Measurements from ENCODE around the gene ADAM19. TPM values are rescaled to one million over a fixed set of nuclear protein-coding genes. Genes with fewer than 3 reads are reported as not detected.

The ADAM19 gene
- total RNA-seq, 1 donor from 2014 or later, result 11.5 TPM

GRCh38 chr5:157533011-157533481 is 42.5 kb downstream of the ADAM19 start:
- Histone ChIP-seq H3F3A (ENCODE audit: low read depth) (no peaks in the 10 kb centered on the region), H3K36me3 (no peaks in the 10 kb centered on the region), H3K4me1 (peaks cover 7% of the 10 kb centered on the region), H3K4me3 (no peak overlapping the region), H3K9ac (no peak overlapping the region), H4K20me1 (ENCODE audit: low read depth) (peaks cover 2% of the 10 kb centered on the region), H3K27ac (no peak overlapping the region), H3K9me3 (ENCODE audit: low read depth) (no peaks in the 10 kb centered on the region), H2AFZ (replicated peaks) (no peak overlapping the region), H3K4me2 (no peak overlapping the region), H3K79me2 (ENCODE audit: low read depth) (no peaks in the 10 kb centered on the region), H3K27me3 (no peaks in the 10 kb centered on the region)
- Mint-ChIP-seq H3K9me3 (peaks cover 4% of the 10 kb centered on the region), H3K4me3 (no peak overlapping the region), H3K4me1 (peaks cover 5% of the 10 kb centered on the region), H3K27ac (peak overlapping the region; percentile 42), H3K36me3 (peaks cover 41% of the 10 kb centered on the region), H3K27me3 (ENCODE audit: insufficient read depth, low read depth) (peaks cover 2% of the 10 kb centered on the region)
- DNase-seq (ENCODE audit: low spot score), result no peak
- TF ChIP-seq EZH2 (IDR thresholded peaks at IDR 0.05) (no peak), EZH2phosphoT487 (IDR thresholded peaks at IDR 0.05) (no peak)
- TF ChIP-seq, protein P1, sequence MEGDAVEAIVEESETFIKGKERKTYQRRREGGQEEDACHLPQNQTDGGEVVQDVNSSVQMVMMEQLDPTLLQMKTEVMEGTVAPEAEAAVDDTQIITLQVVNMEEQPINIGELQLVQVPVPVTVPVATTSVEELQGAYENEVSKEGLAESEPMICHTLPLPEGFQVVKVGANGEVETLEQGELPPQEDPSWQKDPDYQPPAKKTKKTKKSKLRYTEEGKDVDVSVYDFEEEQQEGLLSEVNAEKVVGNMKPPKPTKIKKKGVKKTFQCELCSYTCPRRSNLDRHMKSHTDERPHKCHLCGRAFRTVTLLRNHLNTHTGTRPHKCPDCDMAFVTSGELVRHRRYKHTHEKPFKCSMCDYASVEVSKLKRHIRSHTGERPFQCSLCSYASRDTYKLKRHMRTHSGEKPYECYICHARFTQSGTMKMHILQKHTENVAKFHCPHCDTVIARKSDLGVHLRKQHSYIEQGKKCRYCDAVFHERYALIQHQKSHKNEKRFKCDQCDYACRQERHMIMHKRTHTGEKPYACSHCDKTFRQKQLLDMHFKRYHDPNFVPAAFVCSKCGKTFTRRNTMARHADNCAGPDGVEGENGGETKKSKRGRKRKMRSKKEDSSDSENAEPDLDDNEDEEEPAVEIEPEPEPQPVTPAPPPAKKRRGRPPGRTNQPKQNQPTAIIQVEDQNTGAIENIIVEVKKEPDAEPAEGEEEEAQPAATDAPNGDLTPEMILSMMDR (IDR thresholded peaks at IDR 0.05), result no peak

GRCh38 chr5:157532022-157532421 is 43.6 kb downstream of the ADAM19 start:
- no peak for TF ChIP-seq EZH2 (IDR thresholded peaks at IDR 0.05)
- no peak for TF ChIP-seq EZH2phosphoT487 (IDR thresholded peaks at IDR 0.05)
- TF ChIP-seq, protein P1 (IDR thresholded peaks at IDR 0.05), result no peak
- Mint-ChIP-seq H3K9me3 (peaks cover 4% of the 10 kb centered on the region), H3K4me1 (peaks cover 12% of the 10 kb centered on the region), H3K4me3 (no peak overlapping the region), H3K27ac (no peak overlapping the region), H3K36me3 (peaks cover 47% of the 10 kb centered on the region), H3K27me3 (ENCODE audit: insufficient read depth, low read depth) (peaks cover 3% of the 10 kb centered on the region)
- Histone ChIP-seq H4K20me1 (ENCODE audit: low read depth) (peaks cover 6% of the 10 kb centered on the region), H3F3A (ENCODE audit: low read depth) (no peaks in the 10 kb centered on the region), H3K4me1 (peaks cover 10% of the 10 kb centered on the region), H3K4me2 (no peak overlapping the region), H3K4me3 (no peak overlapping the region), H3K27ac (no peak overlapping the region), H3K9me3 (ENCODE audit: low read depth) (no peaks in the 10 kb centered on the region), H2AFZ (replicated peaks) (no peak overlapping the region), H3K36me3 (no peaks in the 10 kb centered on the region), H3K27me3 (no peaks in the 10 kb centered on the region), H3K79me2 (ENCODE audit: low read depth) (no peaks in the 10 kb centered on the region), H3K9ac (no peak overlapping the region)
- DNase-seq (ENCODE audit: low spot score), result no peak

DNA sequence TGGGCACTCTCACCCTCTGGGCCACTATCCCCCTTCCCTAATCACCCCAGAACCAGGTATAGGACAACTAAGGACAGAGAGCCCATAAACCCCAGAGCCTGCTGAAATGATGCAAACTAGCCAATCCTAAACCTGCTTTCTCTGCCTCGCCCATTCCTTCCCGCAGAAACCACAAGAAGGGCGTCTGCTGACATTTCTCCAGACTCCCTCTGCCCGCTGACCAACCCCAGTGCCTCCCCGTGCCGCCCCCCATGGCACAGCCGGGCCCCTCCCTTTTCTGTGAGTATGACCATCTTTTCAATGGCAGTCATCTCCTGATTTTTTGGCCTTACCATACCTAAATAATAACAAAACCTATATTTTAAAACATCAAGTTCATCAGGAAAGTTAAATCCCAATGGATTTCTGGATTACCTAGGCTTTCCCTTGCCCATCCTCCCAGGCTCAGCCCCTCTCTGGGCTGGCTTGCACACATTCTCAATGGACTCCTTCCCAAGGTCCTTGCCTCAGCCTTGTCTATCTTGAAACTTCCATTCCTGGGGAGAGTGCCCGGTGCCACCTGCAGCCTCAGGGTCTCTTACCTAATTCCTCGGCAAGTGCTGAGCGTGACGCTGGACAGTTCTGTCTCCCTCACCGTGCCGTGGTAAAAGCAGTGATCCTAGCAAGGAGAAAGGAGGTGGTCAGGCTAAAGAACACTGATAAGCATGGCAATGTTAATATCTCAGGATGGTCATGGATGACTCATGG is 45.2 kb downstream of the ADAM19 start:
- H3K4me2 ChIP-seq, result no peak overlapping the region
- H4K20me1 ChIP-seq (ENCODE audit: low read depth), result peaks cover 6% of the 10 kb centered on the region
- no peak overlapping the region for H2AFZ ChIP-seq (replicated peaks)
- no peaks in the 10 kb centered on the region for H3K36me3 ChIP-seq
- Mint-ChIP-seq H3K27me3 (ENCODE audit: insufficient read depth, low read depth) (peaks cover 5% of the 10 kb centered on the region), H3K9me3 (no peaks in the 10 kb centered on the region), H3K4me1 (peaks cover 13% of the 10 kb centered on the region), H3K36me3 (peaks cover 34% of the 10 kb centered on the region), H3K4me3 (no peak overlapping the region), H3K27ac (no peak overlapping the region)
- H3K27ac ChIP-seq, result no peak overlapping the region
- peaks cover 10% of the 10 kb centered on the region for H3K4me1 ChIP-seq
- no peak overlapping the region for H3K4me3 ChIP-seq
- H3K9ac ChIP-seq, result no peak overlapping the region
- TF ChIP-seq EZH2phosphoT487 (IDR thresholded peaks at IDR 0.05), result no peak
- TF ChIP-seq EZH2 (IDR thresholded peaks at IDR 0.05), result no peak
- no peak for DNase-seq (ENCODE audit: low spot score)
- no peaks in the 10 kb centered on the region for H3F3A ChIP-seq (ENCODE audit: low read depth)
- H3K27me3 ChIP-seq, result no peaks in the 10 kb centered on the region
- no peaks in the 10 kb centered on the region for H3K79me2 ChIP-seq (ENCODE audit: low read depth)
- no peaks in the 10 kb centered on the region for H3K9me3 ChIP-seq (ENCODE audit: low read depth)

GRCh38 chr5:157529002-157529401 is 46.6 kb downstream of the ADAM19 start:
- H3K4me1 Mint-ChIP-seq, result peaks cover 15% of the 10 kb centered on the region
- H2AFZ ChIP-seq (replicated peaks), result no peak overlapping the region
- H3K4me1 ChIP-seq, result peaks cover 10% of the 10 kb centered on the region
- H3K9me3 ChIP-seq (ENCODE audit: low read depth), result no peaks in the 10 kb centered on the region
- peaks cover 3% of the 10 kb centered on the region for H3K27me3 Mint-ChIP-seq (ENCODE audit: insufficient read depth, low read depth)
- H3K79me2 ChIP-seq (ENCODE audit: low read depth), result no peaks in the 10 kb centered on the region
- H3K4me3 Mint-ChIP-seq, result no peak overlapping the region
- no peak overlapping the region for H3K9ac ChIP-seq
- H3K36me3 ChIP-seq, result no peaks in the 10 kb centered on the region
- H3K36me3 Mint-ChIP-seq, result peaks cover 27% of the 10 kb centered on the region
- H3K27ac Mint-ChIP-seq, result no peak overlapping the region
- DNase-seq (ENCODE audit: low spot score), result no peak
- H3K27ac ChIP-seq, result no peak overlapping the region
- H3K9me3 Mint-ChIP-seq, result no peaks in the 10 kb centered on the region
- no peak for TF ChIP-seq EZH2phosphoT487 (IDR thresholded peaks at IDR 0.05)
- TF ChIP-seq, protein P1 (IDR thresholded peaks at IDR 0.05), result no peak
- TF ChIP-seq EZH2 (IDR thresholded peaks at IDR 0.05), result no peak
- H3K4me2 ChIP-seq, result no peak overlapping the region
- H3K4me3 ChIP-seq, result no peak overlapping the region
- H3F3A ChIP-seq (ENCODE audit: low read depth), result no peaks in the 10 kb centered on the region
- H4K20me1 ChIP-seq (ENCODE audit: low read depth), result peaks cover 6% of the 10 kb centered on the region
- H3K27me3 ChIP-seq, result no peaks in the 10 kb centered on the region
